SK-N-MC (cell line): ENCODE results near the gene DNASE2B.

ENCODE experiments used
- DNase-seq: peaks from one replicate; pipeline ENCODE4 v3.0.0-alpha.2; 2011; ENCODE audit warnings: low read depth, low spot score
- H3K27ac ChIP-seq: fragments of 200-600 bp; sonication (generic); 2 replicates; pipeline ENCODE4 v1.5.1; 2016; ENCODE audit warnings: mixed run types
- H3K36me3 ChIP-seq: fragments of 200-600 bp; sonication (generic); 2 replicates; pipeline ENCODE4 v1.6.1; 2017; ENCODE audit warnings: antibody characterized with exemption, low read length, mixed read lengths; ENCODE audit not compliant: insufficient read depth
- H3K4me3 ChIP-seq: fragments of 200-600 bp; sonication (generic); 2 replicates; pipeline ENCODE4 v1.5.1; 2016
- H3K9ac ChIP-seq: fragments of 200-600 bp; sonication (generic); 2 replicates; pipeline ENCODE4 v1.8.0; 2017; ENCODE audit warnings: mixed run types, mixed read lengths; ENCODE audit not compliant: insufficient read length
- H3K9me3 ChIP-seq: fragments of 200-600 bp; sonication (generic); 2 replicates; pipeline ENCODE4 v1.6.1; 2017; ENCODE audit warnings: low read depth, mild to moderate bottlenecking, antibody characterized with exemption, low read length, moderate library complexity, mixed read lengths
- EZH2 ChIP-seq: fragments of 200-600 bp; sonication (generic); IDR thresholded peaks from one replicate; pipeline ENCODE4 v1.6.1; 2017; ENCODE audit warnings: antibody characterized with exemption
- FOXP2 ChIP-seq: optimal IDR thresholded peaks from 2 replicates; pipeline ENCODE3; 2011; ENCODE audit warnings: mild to moderate bottlenecking, moderate library complexity; ENCODE audit not compliant: insufficient read depth; ENCODE audit errors: extremely low read length, control extremely low read depth
- POLR2AphosphoS5 ChIP-seq: IDR thresholded peaks from 2 replicates; pipeline ENCODE4 v1.6.1; 2012; ENCODE audit warnings: mild to moderate bottlenecking, low read depth, low read length, borderline replicate concordance

DNASE2B gene

GRCh38 chr1:84358695-84359094, 39.6 kb upstream of the DNASE2B start:
- Histone ChIP-seq H3K9ac (no peak overlapping the region), H3K36me3 (no peaks in the 10 kb centered on the region), H3K9me3 (no peaks in the 10 kb centered on the region), H3K4me3 (no peak overlapping the region), H3K27ac (no peak overlapping the region)
- DNase-seq, result no peak
- no peak for TF ChIP-seq FOXP2

DNA sequence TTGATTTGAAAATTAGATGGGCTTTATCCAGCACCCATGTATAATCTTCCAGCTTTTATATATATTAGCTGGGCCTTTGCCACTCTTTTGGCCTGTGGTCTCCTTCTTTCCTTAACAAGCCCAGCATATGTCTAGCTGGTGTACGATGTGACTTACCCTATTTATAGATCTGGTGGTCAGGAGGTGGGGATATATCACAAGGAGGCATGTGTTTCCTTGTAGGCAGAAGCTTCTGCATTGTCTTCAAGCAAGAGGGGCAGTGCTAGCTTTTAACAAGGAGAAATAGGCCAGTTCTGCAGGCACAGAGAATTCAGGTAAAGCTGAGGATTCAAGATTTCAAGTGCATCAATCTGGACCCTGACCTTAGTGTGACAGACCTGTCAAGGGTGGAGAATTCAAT, 38.0 kb upstream of the DNASE2B start:
- Histone ChIP-seq H3K9me3 (no peaks in the 10 kb centered on the region), H3K36me3 (no peaks in the 10 kb centered on the region), H3K27ac (no peak overlapping the region), H3K9ac (no peak overlapping the region), H3K4me3 (no peak overlapping the region)
- TF ChIP-seq FOXP2 (no peak), EZH2 (no peak), POLR2AphosphoS5 (no peak)
- no peak for DNase-seq

- DNase-seq, result no peak
- Histone ChIP-seq H3K4me3 (no peak overlapping the region), H3K9ac (no peak overlapping the region), H3K9me3 (no peaks in the 10 kb centered on the region), H3K36me3 (no peaks in the 10 kb centered on the region), H3K27ac (no peak overlapping the region)
- TF ChIP-seq POLR2AphosphoS5, result no peak
- TF ChIP-seq FOXP2, result no peak
- no peak for TF ChIP-seq EZH2
Measured at GRCh38 chr1:84361796-84362195, 36.5 kb upstream of the DNASE2B start.

GRCh38 chr1:84363019-84363418, 35.3 kb upstream of the DNASE2B start:
- Histone ChIP-seq H3K4me3 (no peak overlapping the region), H3K27ac (no peak overlapping the region), H3K9ac (no peak overlapping the region), H3K9me3 (no peaks in the 10 kb centered on the region), H3K36me3 (no peaks in the 10 kb centered on the region)
- DNase-seq, result no peak
- TF ChIP-seq EZH2 (no peak), POLR2AphosphoS5 (no peak), FOXP2 (no peak)

DNA sequence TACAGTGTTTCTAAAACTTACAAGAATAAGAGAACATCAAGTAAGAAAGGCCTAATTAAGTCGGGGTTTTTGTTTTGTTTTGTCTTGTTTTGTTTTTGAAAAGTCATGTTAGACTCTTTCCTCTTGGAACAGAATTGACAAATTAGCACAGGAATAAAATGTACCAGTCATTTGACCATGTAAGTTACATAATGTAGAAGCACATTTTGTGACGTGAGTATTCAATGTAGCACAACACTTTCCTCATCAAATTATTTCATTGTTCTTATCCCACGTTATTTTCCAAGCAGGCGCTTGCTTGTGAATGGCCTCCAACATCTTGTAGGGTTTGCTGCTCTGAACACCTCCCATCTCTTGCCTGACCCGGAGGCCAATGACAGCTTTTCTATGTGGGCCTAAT, 34.7 kb upstream of the DNASE2B start:
- DNase-seq, result no peak
- no peak overlapping the region for H3K4me3 ChIP-seq
- no peaks in the 10 kb centered on the region for H3K9me3 ChIP-seq
- TF ChIP-seq EZH2, result no peak
- no peak for TF ChIP-seq POLR2AphosphoS5
- no peak for TF ChIP-seq FOXP2
- no peak overlapping the region for H3K9ac ChIP-seq
- no peaks in the 10 kb centered on the region for H3K36me3 ChIP-seq
- H3K27ac ChIP-seq, result no peak overlapping the region

DNA sequence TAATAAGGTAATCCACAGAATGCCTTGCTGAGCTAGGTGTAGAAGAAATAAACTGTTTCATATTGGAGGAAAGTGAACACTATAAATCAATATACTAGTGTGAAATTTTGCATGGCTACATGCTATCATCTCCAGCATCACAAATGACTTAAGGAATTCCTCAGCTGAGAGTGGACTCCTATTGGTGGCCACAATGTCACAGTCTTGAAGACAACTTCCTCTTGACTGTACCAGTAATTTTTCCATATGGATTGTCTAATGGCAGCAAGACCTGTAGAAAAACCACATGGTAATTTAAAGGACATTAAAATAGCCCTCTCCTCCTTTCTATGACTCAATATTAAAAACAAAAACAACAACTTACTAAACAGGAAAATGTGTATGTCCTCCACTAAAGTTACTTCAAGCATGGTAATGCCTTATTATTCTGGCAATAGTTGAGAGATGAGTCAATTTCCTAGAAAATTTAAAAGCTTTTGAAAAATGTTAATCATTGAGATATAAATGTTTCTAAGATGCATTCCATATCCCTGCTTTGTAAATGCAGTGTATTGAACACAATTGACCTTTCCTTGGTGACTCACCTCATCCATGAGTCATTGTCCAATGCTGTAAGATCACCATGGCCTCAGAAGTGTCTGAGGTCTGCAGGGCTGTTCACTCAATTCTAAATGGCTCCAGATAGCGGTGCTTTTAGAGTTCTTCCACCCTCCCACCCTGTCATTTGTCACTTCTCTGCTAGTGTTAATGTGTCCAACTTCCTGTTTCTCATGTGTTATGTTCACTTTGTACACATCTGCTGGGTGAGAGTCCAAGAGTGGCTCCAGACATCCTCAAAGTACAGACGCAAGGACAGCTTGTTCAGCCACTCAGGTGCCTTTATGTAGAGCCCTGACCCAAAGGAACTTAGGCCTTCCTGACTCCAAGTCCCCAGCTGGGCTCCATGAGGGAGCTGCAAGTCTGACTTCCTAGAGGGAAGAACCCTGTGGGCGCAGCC, 32.8 kb upstream of the DNASE2B start:
- no peak for TF ChIP-seq POLR2AphosphoS5
- TF ChIP-seq EZH2, result no peak
- no peak for TF ChIP-seq FOXP2
- Histone ChIP-seq H3K9me3 (no peaks in the 10 kb centered on the region), H3K27ac (no peak overlapping the region), H3K36me3 (no peaks in the 10 kb centered on the region), H3K4me3 (no peak overlapping the region), H3K9ac (no peak overlapping the region)
- DNase-seq, result no peak

GRCh38 chr1:84366786-84367185, 31.5 kb upstream of the DNASE2B start:
- no peak for DNase-seq

GRCh38 chr1:84367219-84367618, 31.1 kb upstream of the DNASE2B start:
- no peaks in the 10 kb centered on the region for H3K9me3 ChIP-seq
- H3K36me3 ChIP-seq, result no peaks in the 10 kb centered on the region
- DNase-seq, result no peak
- no peak overlapping the region for H3K4me3 ChIP-seq
- no peak overlapping the region for H3K9ac ChIP-seq
- TF ChIP-seq POLR2AphosphoS5 (no peak), FOXP2 (no peak), EZH2 (no peak)
- no peak overlapping the region for H3K27ac ChIP-seq

More at GRCh38 chr1:84366786-84367185, 31.5 kb upstream of the DNASE2B start:
- no peaks in the 10 kb centered on the region for H3K36me3 ChIP-seq
- no peak overlapping the region for H3K27ac ChIP-seq
- TF ChIP-seq FOXP2, result no peak
- TF ChIP-seq EZH2, result no peak
- no peak for TF ChIP-seq POLR2AphosphoS5
- no peak overlapping the region for H3K4me3 ChIP-seq
- no peaks in the 10 kb centered on the region for H3K9me3 ChIP-seq
- H3K9ac ChIP-seq, result no peak overlapping the region

GRCh38 chr1:84368441-84368840, 29.8 kb upstream of the DNASE2B start:
- Histone ChIP-seq H3K36me3 (no peaks in the 10 kb centered on the region), H3K27ac (no peak overlapping the region), H3K9ac (no peak overlapping the region), H3K9me3 (no peaks in the 10 kb centered on the region), H3K4me3 (no peak overlapping the region)
- no peak for TF ChIP-seq EZH2
- no peak for TF ChIP-seq POLR2AphosphoS5
- no peak for TF ChIP-seq FOXP2
- DNase-seq, result no peak
